Testis (tissue), 2 donors: ENCODE data around the gene RAB6B.

Experiments
- CTCF ChIP-seq, 3 experiments: fragments of 450-650 bp in 2 of 3; fragments of 200-600 bp in 1 of 3; sonication (generic) in 1 of 3; IDR thresholded peaks; one replicate each; pipeline ENCODE4 v1.5.1; 2016 to 2019; ENCODE audit warnings: antibody characterized with exemption in 3 of 3, mild to moderate bottlenecking in 2 of 3, moderate library complexity in 1 of 3
- POLR2A ChIP-seq: fragments of 450-650 bp; IDR thresholded peaks from one replicate; pipeline ENCODE4 v1.6.1; 2017; ENCODE audit warnings: antibody characterized with exemption, mild to moderate bottlenecking, moderate library complexity

GRCh38 chr3:133775309-133775708 is 120.4 kb downstream of the RAB6B start:
- TF ChIP-seq CTCF (IDR thresholded peaks at IDR 0.05) (no peak), POLR2A (no peak)
